ENCODE measurements around the gene RAB11FIP4.

The RAB11FIP4 gene

DNA sequence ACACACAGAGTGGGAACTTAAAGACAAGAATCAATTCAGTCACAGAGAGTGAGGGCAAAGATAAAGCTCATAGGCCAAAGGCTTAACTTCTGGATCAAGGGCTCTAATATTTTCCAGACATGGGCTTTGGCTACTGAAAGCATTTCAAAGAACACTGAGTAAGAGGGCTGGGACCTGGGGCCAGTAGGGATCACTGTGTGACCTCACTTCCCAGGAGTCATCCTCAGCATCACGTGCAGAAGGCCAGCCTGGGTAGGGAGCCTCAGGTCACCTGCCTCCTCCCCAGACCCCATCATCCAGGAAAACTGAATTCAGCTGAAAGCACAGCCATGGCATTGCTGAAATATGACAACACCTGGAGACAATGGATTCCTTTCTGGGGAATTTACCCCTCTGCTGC, 163.5 kb downstream of the RAB11FIP4 start:
- no peak for DNase-seq

DNA sequence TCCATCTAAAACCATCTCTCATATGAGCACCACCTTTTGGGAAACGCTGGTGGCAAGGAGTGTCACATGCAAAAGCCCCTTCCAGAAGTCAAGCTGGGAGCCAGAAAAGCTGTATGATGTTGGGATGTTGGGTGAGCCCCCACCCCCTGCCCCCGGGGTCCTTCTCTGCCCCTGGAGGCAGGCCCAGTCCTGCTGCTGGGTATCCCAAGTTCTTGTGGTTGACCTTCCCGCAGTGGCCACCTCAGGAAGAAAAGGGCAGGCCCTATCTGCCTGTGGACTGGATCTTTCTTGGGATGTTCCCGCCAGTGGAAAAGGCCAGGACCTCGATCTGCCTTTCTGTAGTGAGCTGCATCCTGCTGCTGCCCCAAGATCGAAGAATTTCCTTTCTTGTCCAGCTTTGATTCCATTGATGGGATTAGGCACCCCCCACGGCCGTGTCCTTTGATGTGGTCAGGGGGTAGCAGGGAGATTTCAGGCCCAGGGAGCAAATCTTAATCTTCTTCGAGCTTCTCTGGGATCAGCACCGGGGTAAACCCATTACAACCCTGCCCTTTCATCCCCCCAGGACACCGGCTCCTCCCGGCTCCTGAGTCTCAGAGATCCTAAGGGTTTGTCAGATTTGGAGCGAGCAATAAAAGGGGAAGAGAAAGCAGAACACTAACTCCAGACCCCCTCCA, 165.6 kb downstream of the RAB11FIP4 start:
- no peak for DNase-seq

DNA sequence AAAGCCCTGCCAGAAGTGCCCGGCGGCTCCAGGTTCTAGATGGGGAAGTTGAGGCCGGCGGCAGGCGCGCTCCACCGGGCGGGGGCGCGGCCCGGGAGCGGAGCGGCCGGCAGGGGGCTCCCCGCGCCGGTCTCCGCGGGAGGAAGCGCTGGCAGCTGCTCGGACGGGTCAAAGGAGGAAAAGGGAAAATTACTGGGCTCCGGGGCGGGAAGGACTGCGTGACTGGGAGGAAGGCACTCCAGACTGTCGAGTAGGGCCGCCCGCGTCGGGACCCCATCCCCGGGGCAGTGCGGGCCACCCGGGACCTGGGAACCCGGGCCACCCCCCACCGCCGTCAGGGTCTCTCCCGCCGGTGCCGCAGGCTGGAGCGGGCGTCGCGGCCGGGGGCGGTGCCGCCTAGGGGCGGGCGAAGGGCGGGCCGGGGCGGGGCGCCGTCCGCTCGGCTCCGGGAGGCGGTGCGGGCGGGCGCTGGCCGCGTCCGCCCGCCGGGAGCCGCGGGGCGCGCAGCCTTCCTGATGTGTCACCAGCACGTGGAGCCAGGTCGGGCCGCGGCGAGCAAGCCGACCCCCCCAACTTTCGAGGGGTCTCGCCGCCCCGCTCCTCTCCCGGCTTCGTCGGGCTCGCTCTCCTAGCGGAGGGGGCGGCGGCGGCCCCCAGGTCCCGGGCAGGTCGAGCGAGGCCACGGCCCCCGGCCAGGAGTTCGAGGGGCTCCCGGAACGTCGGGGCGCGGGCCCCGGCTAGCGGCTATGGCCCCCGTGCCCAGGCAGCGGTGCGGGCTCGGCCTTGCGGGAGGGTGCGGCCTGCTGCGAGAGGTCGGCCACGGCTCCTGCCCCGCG, 167.5 kb downstream of the RAB11FIP4 start:
- DNase-seq: peak; percentile 41

DNA sequence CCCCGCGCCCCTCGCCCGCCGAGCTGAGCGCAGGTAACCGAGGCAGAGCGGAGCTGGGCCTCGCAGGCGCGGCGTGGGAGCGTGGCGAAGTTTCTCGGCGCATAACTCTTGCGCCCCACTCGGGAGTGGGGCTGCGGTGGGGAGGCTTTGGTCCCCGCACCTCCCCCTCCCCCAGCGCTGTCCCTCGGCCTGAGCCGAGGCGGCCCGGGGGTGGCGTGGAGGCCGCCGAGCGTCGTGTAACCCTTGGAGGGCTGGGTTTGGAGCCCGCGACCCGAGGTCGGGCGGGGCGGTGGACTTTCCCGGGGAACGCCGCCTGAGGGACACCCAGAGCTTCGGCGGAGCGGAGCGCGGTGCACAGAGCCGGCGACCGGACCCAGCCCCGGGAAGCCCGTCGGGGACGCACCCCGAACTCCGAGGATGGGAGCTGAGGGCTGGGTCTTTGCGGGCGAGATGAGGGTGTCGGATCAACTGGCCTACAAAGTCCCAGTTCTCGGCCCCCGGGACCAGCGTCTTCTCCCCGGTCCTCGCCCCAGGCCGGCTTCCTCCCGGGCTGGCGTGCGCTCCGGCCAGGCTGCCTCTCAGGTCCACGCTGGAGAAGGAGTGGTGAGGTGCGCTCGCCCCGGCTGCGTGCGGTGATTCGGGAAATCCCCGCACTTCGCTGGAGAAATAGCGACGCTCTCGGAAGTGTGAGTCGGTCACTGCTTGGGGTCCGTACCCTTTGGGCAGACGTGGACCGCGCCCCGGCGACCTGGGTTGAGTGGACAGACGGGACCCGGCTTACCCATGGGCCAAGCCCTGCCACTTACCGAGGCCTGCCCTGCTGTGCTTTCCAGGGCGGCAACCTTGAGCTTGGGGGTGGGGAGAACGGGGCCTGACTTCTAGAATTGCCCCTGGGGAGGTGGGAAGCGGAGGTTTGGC, 168.4 kb downstream of the RAB11FIP4 start:
- no peak for DNase-seq

DNA sequence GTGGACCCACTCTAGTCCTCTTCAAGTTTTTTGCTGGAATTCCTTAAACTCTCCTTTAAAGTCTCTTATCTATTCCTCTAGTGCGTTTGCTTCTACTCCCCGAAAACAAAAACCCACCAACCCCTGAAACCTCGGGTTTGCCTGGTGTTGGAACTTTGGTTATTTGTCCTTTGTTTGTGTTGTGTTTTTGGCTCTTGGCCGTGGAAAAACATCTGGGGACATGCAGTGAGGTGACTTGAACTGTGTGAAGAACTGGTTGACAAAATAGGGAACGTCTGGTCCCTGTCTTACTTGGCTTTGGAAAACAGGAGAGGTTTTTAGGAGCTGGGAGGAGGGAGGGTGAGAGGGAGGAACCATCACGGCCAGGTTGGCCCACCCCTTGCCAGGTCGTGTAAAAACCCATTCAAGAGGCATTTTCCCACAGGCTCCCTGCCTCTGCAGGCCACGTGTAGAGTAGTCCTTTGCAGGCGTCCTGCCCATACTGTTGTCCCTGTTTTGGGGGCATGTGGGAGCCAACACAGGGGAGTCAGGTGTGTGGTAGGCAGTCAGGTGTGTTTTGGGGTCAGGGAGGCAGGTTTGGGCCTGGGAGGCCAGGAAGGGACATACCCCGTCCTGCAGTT, 169.3 kb downstream of the RAB11FIP4 start:
- no peak for DNase-seq

DNA sequence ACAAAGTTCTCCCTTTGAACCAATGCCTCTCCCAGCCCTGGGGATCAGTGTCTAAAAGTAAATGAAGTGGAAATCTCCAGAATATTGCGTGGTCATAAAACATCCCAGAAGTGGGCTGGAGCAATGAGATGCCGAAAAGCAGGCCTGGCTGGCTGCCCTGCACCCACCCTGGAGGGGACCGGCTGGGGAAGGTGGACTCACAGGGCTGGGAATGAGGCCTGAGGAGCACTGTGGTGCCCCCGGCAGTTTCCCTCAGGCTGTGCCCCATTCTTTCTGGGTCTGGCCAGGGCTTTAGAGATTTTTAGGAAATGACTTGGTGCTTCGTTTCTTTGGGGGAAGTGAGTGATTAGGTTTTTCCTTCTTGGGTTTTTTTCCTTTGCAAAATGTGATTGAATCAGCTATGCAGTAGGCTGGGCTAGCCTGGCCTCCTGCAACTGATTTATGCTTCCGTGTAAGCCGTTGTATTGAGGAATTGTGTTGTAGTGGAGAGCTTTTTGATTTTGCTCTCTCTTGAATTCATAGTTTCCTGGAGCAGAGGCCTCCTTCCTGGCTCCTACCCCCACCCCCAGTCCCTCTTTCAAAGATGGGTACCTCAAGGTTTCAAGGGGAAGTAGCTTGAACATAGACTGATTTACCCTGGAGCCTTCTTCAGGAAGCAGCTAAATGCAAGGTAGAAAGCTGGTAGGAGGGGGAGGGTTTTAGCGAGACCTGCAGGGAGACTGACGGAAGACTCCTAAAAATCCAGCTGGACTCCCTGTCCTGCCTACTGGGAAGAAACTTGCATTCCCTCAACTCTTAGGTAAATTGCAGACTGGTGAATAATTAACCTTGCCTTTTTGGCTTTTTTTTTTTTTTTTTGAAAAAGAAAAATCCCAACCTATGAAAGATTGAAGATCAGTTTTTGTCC, 170.2 kb downstream of the RAB11FIP4 start:
- no peak for DNase-seq

DNA sequence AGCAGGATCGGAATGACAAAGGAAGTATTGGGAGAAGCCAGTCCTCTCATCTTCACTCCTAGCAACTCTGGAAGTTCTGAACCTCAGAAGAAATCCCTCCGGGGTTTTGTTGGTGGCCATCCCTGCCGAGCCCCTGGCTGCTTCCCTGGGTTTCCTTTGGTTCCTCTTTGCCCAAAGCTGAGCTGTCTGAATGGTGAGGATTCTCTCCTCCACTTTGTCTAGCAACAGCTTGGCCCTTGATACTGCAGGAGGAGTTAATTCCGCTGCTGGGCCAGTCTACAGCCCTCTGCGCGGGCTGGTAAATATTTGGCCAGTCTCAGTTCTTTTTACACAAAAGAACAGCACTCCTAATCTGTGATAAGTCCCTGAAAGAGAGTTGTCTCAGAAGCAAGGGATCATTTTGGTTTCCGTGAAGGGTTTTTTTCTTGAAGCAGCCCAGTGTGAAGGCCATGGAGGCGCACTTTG, 170.9 kb downstream of the RAB11FIP4 start:
- DNase-seq: no peak

DNA sequence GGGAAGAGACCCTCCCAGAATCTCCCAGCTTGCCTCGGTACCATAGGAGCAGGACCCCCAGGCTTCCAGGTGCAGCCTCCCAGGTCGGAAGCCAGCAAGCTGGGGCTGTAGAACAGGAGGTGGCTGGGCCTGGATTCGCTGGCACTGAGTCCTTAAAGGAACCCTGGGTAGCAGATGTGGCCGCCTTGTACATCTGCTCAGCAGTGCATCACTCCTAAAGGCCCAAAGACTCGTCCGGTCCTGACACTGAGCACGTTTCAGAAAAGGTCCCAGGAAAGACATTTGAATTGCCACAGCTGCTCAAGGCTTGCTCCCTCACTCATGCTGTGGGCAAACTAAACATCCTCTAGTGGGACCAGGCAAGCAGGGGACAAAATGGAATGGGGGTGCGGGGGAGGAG, 172.8 kb downstream of the RAB11FIP4 start:
- no peak for DNase-seq

DNA sequence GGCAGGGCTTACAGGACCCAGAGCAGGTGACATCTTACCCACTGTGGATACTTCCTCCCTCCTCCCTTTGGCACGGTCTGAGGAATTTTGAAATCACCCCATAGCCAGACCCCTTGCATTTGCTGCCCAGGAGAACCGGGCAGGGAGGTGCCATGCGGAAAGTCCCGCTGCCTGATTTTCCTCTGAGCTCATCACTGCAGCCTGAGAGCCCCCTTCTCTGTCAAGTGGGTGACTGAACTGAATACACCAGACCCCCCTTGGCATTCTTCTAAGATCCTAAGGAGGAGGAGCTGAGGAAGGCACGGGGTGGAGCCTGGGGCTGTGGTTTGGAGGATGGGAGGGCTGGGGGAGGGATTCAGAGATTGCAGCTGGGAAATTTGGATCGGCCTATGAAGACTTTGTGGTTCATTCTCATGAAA, 173.4 kb downstream of the RAB11FIP4 start:
- DNase-seq: no peak

DNA sequence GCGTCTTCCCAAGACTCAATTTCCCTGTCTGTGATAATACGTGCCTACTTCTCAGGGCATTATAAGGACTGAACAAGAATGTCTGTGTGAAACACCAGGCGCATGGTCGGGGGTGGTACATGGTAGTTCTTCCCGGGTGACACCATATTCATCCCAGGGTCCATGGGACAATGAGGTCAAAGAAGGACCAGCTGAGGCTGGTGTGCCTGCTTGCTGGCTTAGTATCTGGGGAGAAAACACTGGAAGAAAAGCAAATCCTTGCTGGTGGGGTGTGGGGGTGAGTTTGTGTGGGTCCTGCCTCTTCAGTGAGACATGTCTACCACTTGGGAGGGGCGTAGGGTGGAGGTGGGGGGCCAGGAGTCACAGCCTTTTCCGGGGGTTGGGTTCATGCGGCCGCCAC, 174.2 kb downstream of the RAB11FIP4 start:
- DNase-seq: no peak

DNA sequence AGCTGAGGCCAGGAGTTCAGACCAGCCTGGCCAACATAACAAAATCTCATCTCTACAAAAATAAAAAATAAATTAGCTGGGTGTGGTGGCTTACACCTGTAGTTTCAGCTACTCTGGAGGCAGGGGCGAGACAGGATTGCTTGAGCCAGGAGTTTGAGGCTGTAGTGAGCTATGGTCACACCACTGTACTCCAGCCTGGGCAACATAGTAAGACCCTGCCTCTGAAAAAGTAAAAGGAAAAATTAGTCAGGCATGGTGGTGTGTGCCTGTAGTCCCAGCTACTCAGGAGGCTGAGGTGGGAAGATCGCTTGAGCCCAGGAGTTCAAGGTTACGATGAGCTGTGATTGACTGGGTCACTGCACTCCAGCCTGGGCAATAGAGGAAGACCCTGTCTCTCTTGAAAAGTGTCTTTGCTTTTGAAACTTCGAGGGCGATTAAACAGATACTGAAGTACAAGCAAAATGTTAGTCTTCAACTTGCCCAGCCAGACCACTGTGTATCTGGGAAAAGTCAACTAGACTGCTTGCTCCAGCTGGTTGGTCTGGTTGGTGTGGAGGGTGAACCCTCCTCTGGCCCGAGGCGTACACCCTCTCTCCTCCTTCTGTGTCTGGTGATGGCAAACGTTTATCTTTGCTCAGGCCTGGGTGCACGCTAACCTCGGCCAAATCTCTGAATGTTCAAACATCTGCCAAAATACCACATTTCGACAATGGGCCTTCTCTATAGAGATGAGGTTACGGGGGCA, 174.9 kb downstream of the RAB11FIP4 start:
- DNase-seq: no peak

DNA sequence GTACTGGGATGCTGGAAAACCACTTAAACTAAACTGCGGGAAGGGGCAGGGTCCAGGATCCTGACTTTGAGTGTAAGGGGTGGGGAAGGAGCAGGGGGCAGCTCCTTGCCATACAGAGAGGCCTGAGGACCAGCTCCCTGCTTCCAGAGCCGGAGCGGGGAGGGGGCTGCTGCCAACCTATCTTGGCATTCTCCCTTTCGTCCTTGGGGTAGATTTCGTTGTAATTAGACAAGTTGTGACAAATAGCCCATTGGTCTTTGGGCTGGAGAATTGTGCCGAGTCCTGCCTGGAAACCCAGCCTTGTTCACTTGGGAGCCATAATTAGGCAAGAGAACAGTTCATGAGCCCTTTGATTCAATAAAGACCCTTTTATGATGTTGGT, 175.5 kb downstream of the RAB11FIP4 start:
- DNase-seq: no peak

DNA sequence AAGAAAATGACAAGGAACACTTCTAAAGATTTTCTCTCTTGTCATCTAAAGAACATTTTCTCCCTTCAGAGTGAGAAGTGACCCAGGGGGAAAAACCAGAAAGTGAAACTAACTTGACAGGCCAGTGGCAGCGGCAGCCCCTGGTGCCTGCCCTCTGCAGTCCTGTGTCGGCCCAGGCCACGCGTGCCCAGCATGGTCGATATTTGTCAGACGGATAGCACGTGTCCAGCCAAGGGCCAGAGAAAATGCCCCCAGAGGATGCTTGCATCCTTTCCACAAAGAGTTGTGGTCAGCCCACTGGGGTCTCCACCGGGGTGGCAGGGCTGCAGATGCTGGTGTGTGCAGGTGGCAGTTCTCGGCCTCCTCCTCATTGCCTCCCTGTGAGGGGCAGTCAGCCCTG, 176.6 kb downstream of the RAB11FIP4 start:
- DNase-seq: no peak

DNA sequence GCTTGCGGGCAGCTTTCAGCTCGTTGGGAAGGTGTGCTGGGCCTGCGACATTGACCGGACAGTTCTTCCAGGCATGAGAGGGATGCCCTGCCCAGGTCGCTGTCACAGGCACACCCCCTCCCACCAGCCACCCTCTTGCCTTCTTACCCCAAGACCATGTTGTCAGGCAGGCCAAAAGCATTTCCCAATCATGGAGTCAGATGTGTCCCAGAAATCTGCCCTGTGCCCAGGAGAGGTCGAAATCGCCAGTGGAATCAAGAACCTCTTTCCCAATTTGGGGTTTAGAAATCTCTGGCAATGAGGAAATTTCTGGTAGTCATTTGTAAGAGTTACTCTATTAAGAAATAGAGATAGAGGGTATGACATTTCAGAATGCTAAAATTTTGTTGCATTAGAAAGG, 177.1 kb downstream of the RAB11FIP4 start:
- no peak for DNase-seq

DNA sequence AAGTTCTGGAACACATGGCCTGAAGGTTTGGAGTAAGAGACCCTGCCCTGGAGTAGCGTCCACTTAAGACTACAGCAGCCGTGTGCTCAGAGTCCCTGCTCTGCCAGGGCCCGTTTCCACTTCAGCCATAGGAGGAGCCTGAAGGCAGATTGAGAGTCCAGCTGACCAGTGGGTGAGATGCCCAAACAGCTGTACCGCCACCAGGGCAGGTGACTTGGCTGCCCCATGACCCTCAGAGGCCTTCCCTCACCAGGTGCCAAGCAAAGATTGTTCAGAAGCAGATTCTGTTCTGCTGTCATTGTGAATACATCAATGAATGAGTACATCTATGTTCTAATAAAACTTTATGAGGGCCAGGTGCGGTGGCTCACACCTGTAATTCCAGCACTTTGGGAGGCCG, 178.8 kb downstream of the RAB11FIP4 start:
- no peak for DNase-seq

DNA sequence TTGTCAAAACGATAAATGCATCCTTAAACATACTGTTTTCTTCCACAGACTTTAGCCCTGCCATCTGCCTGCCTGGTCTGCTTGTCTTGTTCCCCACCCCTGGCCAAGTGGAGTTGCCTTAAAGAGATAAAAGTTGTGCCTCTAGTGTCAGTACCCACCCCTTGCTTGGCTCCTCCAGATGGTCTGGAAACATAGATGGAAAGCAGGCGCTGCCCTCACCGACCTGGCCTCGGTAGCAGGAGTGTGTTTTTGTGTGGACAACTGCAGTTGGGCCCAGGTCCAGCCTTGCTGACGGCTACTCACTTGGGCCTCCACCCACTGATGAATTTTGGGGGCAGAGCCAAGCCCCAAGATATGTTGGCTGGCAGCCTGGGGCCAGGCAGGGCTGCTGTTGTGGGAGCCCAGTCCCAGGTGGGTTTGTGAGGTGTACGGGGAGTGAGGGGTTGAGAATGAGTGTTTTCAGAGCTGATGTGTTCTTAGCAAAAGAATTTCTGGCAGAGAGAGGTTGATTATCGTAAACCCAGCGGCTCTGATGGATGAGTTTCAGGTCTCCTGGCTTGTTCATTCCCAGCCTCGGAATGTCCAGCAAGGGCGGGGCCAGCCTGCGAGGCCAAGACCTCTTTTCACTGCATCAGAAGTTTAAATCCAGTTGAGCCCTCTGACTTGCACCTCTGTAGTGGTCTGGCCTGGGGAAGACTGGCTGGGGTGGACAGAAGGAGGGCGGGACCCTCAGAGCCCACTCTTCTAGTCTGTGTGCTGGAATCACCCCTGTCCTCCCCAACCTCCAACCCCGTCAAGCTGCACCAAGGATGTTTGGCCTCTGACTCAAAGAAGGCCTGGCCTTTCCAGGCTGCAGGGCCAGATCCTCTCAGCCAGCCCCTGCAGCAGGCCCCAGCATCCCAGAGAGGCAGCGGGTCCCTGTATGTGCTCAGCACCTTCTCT, 179.7 kb downstream of the RAB11FIP4 start:
- no peak for DNase-seq

DNA sequence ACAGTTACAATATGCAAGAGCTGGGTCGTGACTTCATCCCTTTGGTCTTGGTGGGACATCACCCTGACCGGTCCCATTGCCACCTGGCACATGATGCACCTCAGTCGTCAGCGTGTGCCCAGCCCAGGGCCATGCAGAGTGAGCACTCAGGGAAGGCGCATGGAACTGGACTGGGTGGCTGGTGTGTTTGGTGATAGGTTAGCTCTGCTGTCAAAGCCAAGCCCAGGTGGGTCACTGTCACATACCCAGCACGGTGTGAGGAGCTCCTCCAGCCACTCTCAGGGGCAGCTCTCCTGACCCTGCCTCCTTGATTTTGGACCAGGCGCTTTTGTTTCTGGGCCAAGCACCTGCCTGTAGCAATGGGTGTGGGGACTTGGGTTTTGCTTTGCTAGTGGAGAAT, 180.9 kb downstream of the RAB11FIP4 start:
- DNase-seq: no peak

DNA sequence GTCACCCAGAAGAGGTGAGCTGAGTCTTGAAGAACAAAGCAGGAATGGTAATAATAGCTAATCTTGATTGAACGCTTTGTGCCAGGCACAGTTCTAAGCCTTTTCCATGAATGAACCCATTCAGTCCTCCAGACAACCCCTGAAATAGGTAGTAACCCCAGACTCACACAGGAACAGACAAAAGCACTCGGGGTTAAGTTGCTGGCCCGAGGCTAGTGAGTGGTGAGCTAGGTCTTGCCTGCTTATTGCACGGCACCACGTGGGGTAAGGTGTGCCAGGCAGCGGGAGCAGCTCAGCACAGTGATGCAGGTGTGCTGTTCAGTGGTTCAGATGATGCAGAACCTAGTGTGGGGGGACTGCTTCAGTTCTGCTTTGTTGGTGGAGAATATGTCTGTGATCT, 181.6 kb downstream of the RAB11FIP4 start:
- DNase-seq: no peak

DNA sequence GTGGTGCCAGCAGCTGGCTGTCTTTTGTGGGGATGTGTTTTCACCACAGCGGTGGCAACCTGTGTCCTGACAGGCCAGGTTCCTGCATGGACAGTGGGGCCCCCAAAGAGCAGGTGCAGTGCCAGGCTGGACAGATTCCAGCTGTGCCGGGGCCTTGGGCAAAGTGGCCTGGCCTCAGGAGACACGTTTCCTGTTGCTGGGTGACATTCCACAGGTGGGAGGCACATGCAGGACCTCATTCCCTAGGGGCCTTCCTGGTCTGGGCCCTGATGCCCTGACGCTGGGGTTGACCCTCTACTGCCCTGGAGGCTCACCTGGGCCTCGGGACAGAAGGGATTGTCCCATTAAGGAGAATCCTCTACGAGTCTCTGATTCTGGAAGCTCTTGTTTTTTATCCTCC, 182.4 kb downstream of the RAB11FIP4 start:
- DNase-seq: no peak

DNA sequence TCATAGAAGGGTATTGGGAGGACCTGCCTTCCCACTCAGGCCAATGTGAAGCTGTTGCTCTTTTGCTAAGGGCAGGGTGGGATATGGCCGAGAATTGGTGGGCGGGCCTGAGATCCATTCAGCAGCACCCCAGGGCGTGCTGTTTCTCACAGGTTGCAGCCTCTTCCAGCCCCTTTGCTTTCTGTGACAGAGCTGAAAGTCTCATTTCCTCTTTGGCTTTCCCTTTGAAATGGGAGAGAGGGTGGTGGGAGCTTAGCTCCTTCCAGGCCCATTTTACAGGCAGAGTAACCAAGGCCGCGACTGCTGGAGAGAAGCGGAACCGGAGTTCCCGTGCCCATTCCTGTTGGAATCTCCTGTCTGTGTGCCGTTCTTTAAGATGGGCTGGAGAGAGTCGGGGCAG, 183.0 kb downstream of the RAB11FIP4 start:
- no peak for DNase-seq
